Vagina (tissue), 2 donors: ENCODE data around the gene LAMB4.

ENCODE experiments used
- CTCF ChIP-seq, 3 experiments: fragments of 450-650 bp in 2 of 3; fragments of 200-600 bp in 1 of 3; sonication (generic) in 1 of 3; IDR thresholded peaks; one replicate each; pipeline ENCODE4 v1.5.1; 2017 to 2019; ENCODE audit warnings: antibody characterized with exemption in 3 of 3, mild to moderate bottlenecking in 2 of 3, moderate library complexity in 2 of 3
- POLR2A ChIP-seq, 2 donors: fragments of 450-650 bp; IDR thresholded peaks; one replicate each; pipeline ENCODE4 v1.6.1; 2017; ENCODE audit warnings: antibody characterized with exemption in 2 of 2, mild to moderate bottlenecking in 2 of 2, moderate library complexity in 2 of 2
- POLR2AphosphoS5 ChIP-seq, 2 donors: sonication (generic); formaldehyde crosslinking; IDR thresholded peaks; one replicate each; pipeline ENCODE4 v1.9.0; 2017; ENCODE audit warnings: antibody characterized with exemption in 2 of 2, mild to moderate bottlenecking in 2 of 2, low read depth in 1 of 2; ENCODE audit not compliant: insufficient read depth in 1 of 2

- TF ChIP-seq POLR2AphosphoS5 (IDR thresholded peaks at IDR 0.05; ENCODE audit: insufficient read depth in 1 of 2, low read depth in 1 of 2) (no peak), POLR2A (IDR thresholded peaks at IDR 0.05) (no peak), CTCF (IDR thresholded peaks at IDR 0.05) (no peak)
Measured at GRCh38 chr7:108038986-108039385, 91.2 kb downstream of the LAMB4 start.
